Mesenchymal stem cell (in vitro differentiated cells and primary cell): Measurements from ENCODE around the gene MCAM.

Source experiments
- DNase-seq: peaks from one replicate; pipeline ENCODE4 v3.0.0-alpha.2; 2013
- H2AFZ ChIP-seq: one replicate; pipeline ENCODE4 v1.6.1; 2013; ENCODE audit warnings: low read depth, mild to moderate bottlenecking, control low read depth, inconsistent platforms, low read length, moderate library complexity
- H2AK5ac ChIP-seq: 2 replicates; pipeline ENCODE4 v1.6.1; 2013; ENCODE audit warnings: low read length, moderate library complexity, mild to moderate bottlenecking, inconsistent platforms; ENCODE audit not compliant: severe bottlenecking
- H2BK120ac ChIP-seq: one replicate; pipeline ENCODE4 v1.6.1; 2013; ENCODE audit warnings: low read depth, mild to moderate bottlenecking, inconsistent platforms, low read length, moderate library complexity
- H2BK12ac ChIP-seq, 2 experiments: one replicate each; pipeline ENCODE4 v1.6.1; 2013; ENCODE audit warnings: inconsistent platforms in 2 of 2, low read length in 2 of 2, mild to moderate bottlenecking in 2 of 2, moderate library complexity in 2 of 2, control low read depth in 1 of 2
- H2BK15ac ChIP-seq: one replicate; pipeline ENCODE4 v1.6.1; 2013; ENCODE audit warnings: mild to moderate bottlenecking, low read depth, inconsistent platforms; ENCODE audit not compliant: poor library complexity, severe bottlenecking
- H2BK5ac ChIP-seq: 2 replicates; pipeline ENCODE4 v1.6.1; 2013; ENCODE audit warnings: low read depth, mild to moderate bottlenecking, low read length, control low read depth, inconsistent platforms; ENCODE audit not compliant: poor library complexity, severe bottlenecking
- H3K14ac ChIP-seq, 2 experiments: one replicate each; pipeline ENCODE4 v1.6.1; 2013; ENCODE audit warnings: inconsistent platforms in 2 of 2, low read length in 2 of 2, control low read depth in 1 of 2, mild to moderate bottlenecking in 1 of 2, moderate library complexity in 1 of 2
- H3K18ac ChIP-seq, 2 experiments: one replicate each; pipeline ENCODE4 v1.6.1; 2013; ENCODE audit warnings: inconsistent platforms in 2 of 2, low read length in 2 of 2, control low read depth in 1 of 2, low read depth in 1 of 2, mild to moderate bottlenecking in 1 of 2
- H3K23ac ChIP-seq, 2 experiments: one replicate each; pipeline ENCODE4 v1.6.1; 2013; ENCODE audit warnings: inconsistent platforms in 2 of 2, low read length in 2 of 2, mild to moderate bottlenecking in 2 of 2, moderate library complexity in 2 of 2, control low read depth in 1 of 2
- H3K27ac ChIP-seq: 2 replicates; pipeline ENCODE4 v1.5.1; 2013; ENCODE audit warnings: mild to moderate bottlenecking, moderate library complexity, low read length, control low read depth, inconsistent platforms; ENCODE audit not compliant: poor library complexity, severe bottlenecking
- H3K27me3 ChIP-seq, 2 experiments: 2 replicates each; pipeline versions ENCODE4 v1.6.1 to v1.7.0; 2013; ENCODE audit warnings: low read length in 2 of 2, mild to moderate bottlenecking in 2 of 2, moderate library complexity in 2 of 2, control low read depth in 1 of 2, inconsistent platforms in 1 of 2; ENCODE audit not compliant: control insufficient read depth in 1 of 2, insufficient read depth in 1 of 2
- H3K36me3 ChIP-seq, 2 experiments: 2 replicates each; pipeline versions ENCODE4 v1.6.1 to v1.7.0; 2013; ENCODE audit warnings: low read length in 2 of 2, control low read depth in 1 of 2, inconsistent platforms in 1 of 2, low read depth in 1 of 2, mild to moderate bottlenecking in 1 of 2; ENCODE audit not compliant: insufficient read depth in 2 of 2, control insufficient read depth in 1 of 2
- H3K4ac ChIP-seq, 2 experiments: one replicate each; pipeline ENCODE4 v1.6.1; 2013; ENCODE audit warnings: inconsistent platforms in 2 of 2, low read length in 2 of 2, mild to moderate bottlenecking in 2 of 2, moderate library complexity in 2 of 2, control low read depth in 1 of 2, low read depth in 1 of 2
- H3K4me1 ChIP-seq: 2 replicates; pipeline ENCODE4 v1.6.1; 2013; ENCODE audit warnings: low read depth, low read length, control low read depth; ENCODE audit not compliant: control insufficient read depth, insufficient read depth
- H3K4me2 ChIP-seq: 2 replicates; pipeline ENCODE4 v1.6.1; 2013; ENCODE audit warnings: low read length, mild to moderate bottlenecking, inconsistent platforms; ENCODE audit not compliant: poor library complexity, severe bottlenecking
- H3K4me3 ChIP-seq, 2 experiments: 2 replicates each; pipeline versions ENCODE4 v1.5.1 to v1.7.0; 2013; ENCODE audit warnings: low read length in 2 of 2, mild to moderate bottlenecking in 2 of 2, control low read depth in 1 of 2, low read depth in 1 of 2; ENCODE audit not compliant: insufficient read depth in 1 of 2
- H3K79me1 ChIP-seq: replicated peaks from 2 replicates; pipeline ENCODE4 v1.6.1; 2013; ENCODE audit warnings: mild to moderate bottlenecking, control low read depth, low read length, inconsistent platforms; ENCODE audit not compliant: poor library complexity, severe bottlenecking
- H3K9ac ChIP-seq: 2 replicates; pipeline ENCODE4 v1.7.0; 2013; ENCODE audit warnings: mild to moderate bottlenecking, low read length, moderate library complexity
- H3K9me3 ChIP-seq: 2 replicates; pipeline ENCODE4 v1.7.0; 2013; ENCODE audit warnings: mild to moderate bottlenecking, low read length; ENCODE audit not compliant: control insufficient read depth
- H4K8ac ChIP-seq: one replicate; pipeline ENCODE4 v1.6.1; 2013; ENCODE audit warnings: inconsistent platforms, mild to moderate bottlenecking, low read length, moderate library complexity
- H4K91ac ChIP-seq: one replicate; pipeline ENCODE4 v1.6.1; 2013; ENCODE audit warnings: mild to moderate bottlenecking, low read length, inconsistent platforms
- WGBS: methylation state at CpG from one replicate; pipeline ENCODE4 v1.1.7; 2013; ENCODE audit warnings: mixed read lengths; 5-methylcytosine and 5-hydroxymethylcytosine counted together

MCAM gene

GRCh38 chr11:119298726-119299125 is 18.2 kb downstream of the MCAM start:
- no peak overlapping the region for H3K9ac ChIP-seq
- no peak overlapping the region for H3K4ac ChIP-seq
- H2BK5ac ChIP-seq, result no peak overlapping the region
- no CpG with 5 or more reads among the region's 2 CpGs for WGBS
- H3K4me2 ChIP-seq, result no peak overlapping the region
- H3K79me1 ChIP-seq, result peaks cover 14% of the 10 kb centered on the region
- no peak overlapping the region for H2BK120ac ChIP-seq
- no peak overlapping the region for H3K27ac ChIP-seq
- peak overlapping the region; percentile 13 for H4K8ac ChIP-seq
- no peak overlapping the region for H3K4me3 ChIP-seq
- H2BK12ac ChIP-seq, result no peak overlapping the region
- no peak overlapping the region for H3K18ac ChIP-seq
- peaks cover 27 to 74% of the 10 kb centered on the region in 2 experiments for H3K36me3 ChIP-seq
- H3K27me3 ChIP-seq, result no peaks in the 10 kb centered on the region
- no peak overlapping the region for H4K91ac ChIP-seq
- no peaks in the 10 kb centered on the region for H3K9me3 ChIP-seq
- no peak overlapping the region for H3K23ac ChIP-seq
- H2AK5ac ChIP-seq, result no peak overlapping the region
- DNase-seq, result no peak
- H2BK15ac ChIP-seq, result no peak overlapping the region
- no peak overlapping the region for H3K14ac ChIP-seq
- no peaks in the 10 kb centered on the region for H3K4me1 ChIP-seq
- H2AFZ ChIP-seq, result no peak overlapping the region

GRCh38 chr11:119297938-119298337 is 19.0 kb downstream of the MCAM start:
- Histone ChIP-seq H4K91ac (no peak overlapping the region), H2BK12ac (no peak overlapping the region), H3K4ac (no peak overlapping the region), H3K36me3 (peaks cover 27 to 69% of the 10 kb centered on the region in 2 experiments), H3K4me3 (no peak overlapping the region), H2BK120ac (no peak overlapping the region), H3K14ac (no peak overlapping the region), H3K18ac (no peak overlapping the region), H2BK5ac (no peak overlapping the region), H2BK15ac (no peak overlapping the region), H3K23ac (no peak overlapping the region), H2AK5ac (no peak overlapping the region), H4K8ac (no peak overlapping the region), H3K9ac (no peak overlapping the region), H3K27ac (no peak overlapping the region), H3K4me1 (no peaks in the 10 kb centered on the region), H3K4me2 (no peak overlapping the region), H3K79me1 (peaks cover 19% of the 10 kb centered on the region), H3K27me3 (no peaks in the 10 kb centered on the region), H2AFZ (no peak overlapping the region), H3K9me3 (no peaks in the 10 kb centered on the region)
- WGBS, result 100% methylated on average over 3 of the region's 3 CpGs
- DNase-seq, result no peak

GRCh38 chr11:119295178-119295577 is 21.8 kb downstream of the MCAM start:
- peak overlapping the region; percentile 27 for H3K9ac ChIP-seq
- H3K4me2 ChIP-seq, result no peak overlapping the region
- no peak overlapping the region for H4K8ac ChIP-seq
- no peak overlapping the region for H2BK15ac ChIP-seq
- WGBS, result 28% methylated on average over 2 of the region's 3 CpGs
- no peak overlapping the region for H2BK120ac ChIP-seq
- H4K91ac ChIP-seq, result no peak overlapping the region
- H3K23ac ChIP-seq, result no peak overlapping the region
- no peak overlapping the region for H3K14ac ChIP-seq
- H3K18ac ChIP-seq, result no peak overlapping the region
- H3K79me1 ChIP-seq, result peaks cover 14% of the 10 kb centered on the region
- no peak overlapping the region for H3K27ac ChIP-seq
- no peak overlapping the region for H2AK5ac ChIP-seq
- H3K27me3 ChIP-seq, result no peaks in the 10 kb centered on the region
- H3K4me1 ChIP-seq, result no peaks in the 10 kb centered on the region
- no peak overlapping the region for H2AFZ ChIP-seq
- peaks cover 30 to 55% of the 10 kb centered on the region in 2 experiments for H3K36me3 ChIP-seq
- no peak for DNase-seq
- H3K4me3 ChIP-seq, result no peak overlapping the region
- H2BK5ac ChIP-seq, result no peak overlapping the region
- H2BK12ac ChIP-seq, result no peak overlapping the region
- H3K4ac ChIP-seq, result no peak overlapping the region
- peaks cover 15% of the 10 kb centered on the region for H3K9me3 ChIP-seq

- no peak overlapping the region for H3K23ac ChIP-seq
- no peak overlapping the region for H2BK12ac ChIP-seq
- H3K36me3 ChIP-seq, result peaks cover 27 to 55% of the 10 kb centered on the region in 2 experiments
- H3K79me1 ChIP-seq, result peaks cover 14% of the 10 kb centered on the region
- H3K4me3 ChIP-seq, result no peak overlapping the region
- no peak overlapping the region for H3K4me2 ChIP-seq
- no peak overlapping the region for H4K91ac ChIP-seq
- no peak for DNase-seq
- no peak overlapping the region for H3K18ac ChIP-seq
- no peaks in the 10 kb centered on the region for H3K4me1 ChIP-seq
- no peak overlapping the region for H2AK5ac ChIP-seq
- WGBS, result 100% methylated on average over 3 of the region's 3 CpGs
- H3K27me3 ChIP-seq, result no peaks in the 10 kb centered on the region
- no peak overlapping the region for H3K4ac ChIP-seq
- H2BK15ac ChIP-seq, result no peak overlapping the region
- H3K14ac ChIP-seq, result no peak overlapping the region
- H3K9ac ChIP-seq, result no peak overlapping the region
- no peak overlapping the region for H2BK5ac ChIP-seq
- no peak overlapping the region for H4K8ac ChIP-seq
- no peak overlapping the region for H2BK120ac ChIP-seq
- no peak overlapping the region for H2AFZ ChIP-seq
- no peak overlapping the region for H3K27ac ChIP-seq
- peaks cover 24% of the 10 kb centered on the region for H3K9me3 ChIP-seq
These were observed 23.5 kb downstream of the MCAM start for GRCh38 chr11:119293461-119293860.
